K562 (cell line): ENCODE data around the gene SPAG16. TPM values are rescaled to one million over a fixed set of nuclear protein-coding genes. Genes with fewer than 3 reads are reported as not detected.

Experiments
- ATAC-seq: fragments of 200-7000 bp; cut with Tn5 transposase; 3 replicates; pipeline ENCODE4 v1.9.1; 2020; ENCODE audit warnings: moderate library complexity
- Bru-seq: library from RNA; stranded (reverse); fragments of 400-500 nt; gene quantifications from one replicate; lab custom pipeline; 2021; lab: Mats Ljungman, UMichigan
- BruChase-seq, 2 experiments: library from RNA; stranded (reverse); fragments of 400-500 nt; gene quantifications; one replicate each; lab custom pipeline; 2021; lab: Mats Ljungman, UMichigan
- BruUV-seq: library from RNA; stranded (reverse); fragments of 400-500 nt; replicated peaks from 2 replicates; lab custom pipeline; 2021; lab: Mats Ljungman, UMichigan
- CTCF ChIA-PET: fragments of 300-600 bp; formaldehyde crosslinking; extraction: SDS; loops from one replicate; lab custom pipeline; 2021; ENCODE audit warnings: low intra/inter-chr PET ratio; lab: Yijun Ruan, JAX
- POLR2A ChIA-PET: fragments of 300-600, 350-650 bp; sonication (Branson Sonifier 250); formaldehyde crosslinking; extraction: SDS; loops from one replicate; lab custom pipeline; 2021; ENCODE audit warnings: antibody characterized with exemption, inconsistent platforms; lab: Yijun Ruan, JAX
- DNase-seq, 4 experiments: peaks; one replicate each; pipeline versions ENCODE4 v3.0.0 to v3.0.0-alpha.2; 2011 to 2018; ENCODE audit warnings: low spot score in 3 of 4, mixed read lengths in 3 of 4; ENCODE audit errors: extremely low read depth in 1 of 4
- FAIRE-seq: peaks from 2 replicates; lab custom pipeline; 2011; peaks lifted over from hg19 to GRCh38; lab: Jason Lieb, UNC
- H2AFZ ChIP-seq: 2 replicates; pipeline ENCODE4 v1.6.0; 2011; ENCODE audit warnings: low read depth, low read length, control low read depth, inconsistent platforms
- H3K27ac ChIP-seq: fragments of 200-600 bp; 3 replicates; pipeline ENCODE4 v1.8.0; 2011; ENCODE audit warnings: low read depth, mild to moderate bottlenecking, control low read depth, inconsistent platforms, low read length, moderate library complexity, mixed read lengths; ENCODE audit errors: extremely low read depth
- H3K27me3 ChIP-seq, 2 experiments: fragments of 300-600 bp in 1 of 2; 2 replicates in 1 of 2; 3 replicates in 1 of 2; pipeline versions ENCODE4 v1.6.0 to v1.8.0; 2011; ENCODE audit warnings: inconsistent platforms in 2 of 2, low read length in 2 of 2, mild to moderate bottlenecking in 1 of 2, mixed read lengths in 1 of 2, moderate library complexity in 1 of 2; ENCODE audit not compliant: control insufficient read depth in 2 of 2, insufficient read depth in 2 of 2
- H3K36me3 ChIP-seq: fragments of 300-600 bp; 3 replicates; pipeline ENCODE4 v1.8.0; 2011; ENCODE audit warnings: mild to moderate bottlenecking, low read length, inconsistent platforms; ENCODE audit not compliant: control insufficient read depth, insufficient read depth
- H3K4me1 ChIP-seq, 2 experiments: fragments of 200-600 bp in 1 of 2; replicated peaks in 1 of 2; 2 replicates in 1 of 2; 3 replicates in 1 of 2; pipeline versions ENCODE4 v1.5.1 to v1.8.0; 2011; ENCODE audit warnings: inconsistent platforms in 2 of 2, low read length in 2 of 2, mild to moderate bottlenecking in 1 of 2, mixed read lengths in 1 of 2, moderate library complexity in 1 of 2; ENCODE audit not compliant: control insufficient read depth in 2 of 2, insufficient read depth in 2 of 2
- H3K4me2 ChIP-seq: 2 replicates; pipeline ENCODE4 v1.6.1; 2011; ENCODE audit warnings: low read length, control low read depth, inconsistent platforms, mixed read lengths; ENCODE audit not compliant: insufficient read depth
- H3K4me3 ChIP-seq: fragments of 200-600 bp; sonication (generic), shearing (Covaris generic); 2 replicates; pipeline ENCODE4 v1.5.1; 2016; ENCODE audit warnings: control low read depth, inconsistent platforms
- H3K79me2 ChIP-seq: fragments of 200-600 bp; 3 replicates; pipeline ENCODE4 v1.8.0; 2011; ENCODE audit warnings: low read length, inconsistent platforms; ENCODE audit not compliant: control insufficient read depth, insufficient read depth
- H3K9ac ChIP-seq, 2 experiments: 2 replicates each; pipeline versions ENCODE4 v1.6.0 to v1.6.1; 2011; ENCODE audit warnings: low read depth in 2 of 2, low read length in 2 of 2, control low read depth in 1 of 2, inconsistent platforms in 1 of 2, mild to moderate bottlenecking in 1 of 2, mixed read lengths in 1 of 2; ENCODE audit not compliant: insufficient read depth in 1 of 2
- H3K9me1 ChIP-seq: one replicate; pipeline ENCODE4 v1.6.0; 2011; ENCODE audit warnings: inconsistent platforms, mild to moderate bottlenecking, low read length, moderate library complexity; ENCODE audit not compliant: control insufficient read depth, insufficient read depth
- H3K9me3 ChIP-seq: replicated peaks from 2 replicates; pipeline ENCODE4 v1.5.1; 2011; ENCODE audit warnings: low read depth, low read length, inconsistent platforms; ENCODE audit not compliant: control insufficient read depth, insufficient read depth
- H4K20me1 ChIP-seq: replicated peaks from 2 replicates; pipeline ENCODE4 v1.6.1; 2011; ENCODE audit warnings: low read length, inconsistent platforms, mixed read lengths; ENCODE audit not compliant: control insufficient read depth, insufficient read depth
- ATF1 ChIP-seq, 2 experiments: fragments of 450-650 bp in 1 of 2; IDR thresholded peaks; 2 replicates each; pipeline ENCODE4 v1.6.1; 2016; ENCODE audit warnings: missing compliant biosample characterization in 1 of 2, missing genetic modification characterization in 1 of 2
- FOXK2 ChIP-seq, 2 experiments: fragments of 450-650 bp; IDR thresholded peaks in 1 of 2; conservative IDR thresholded peaks in 1 of 2; 2 replicates each; pipeline ENCODE4 v1.6.1; 2016; ENCODE audit warnings: low read depth in 2 of 2, mild to moderate bottlenecking in 1 of 2
- FOXP1 ChIP-seq: sonication (generic); formaldehyde crosslinking; IDR thresholded peaks from 2 replicates; pipeline ENCODE4 v1.8.0; 2022; ENCODE audit warnings: mild to moderate bottlenecking, missing genetic modification reagents
- MTA2 ChIP-seq: fragments of 450-650 bp; IDR thresholded peaks from 2 replicates; pipeline ENCODE4 v1.6.1; 2016; ENCODE audit warnings: low read depth
- TCF3 ChIP-seq: sonication (generic); formaldehyde crosslinking; IDR thresholded peaks from 2 replicates; pipeline ENCODE4 v1.4.0; 2020; ENCODE audit warnings: mild to moderate bottlenecking, missing genetic modification reagents
- TGIF2 ChIP-seq: sonication (generic); formaldehyde crosslinking; IDR thresholded peaks from 2 replicates; pipeline ENCODE4 v1.8.1; 2022; ENCODE audit warnings: mild to moderate bottlenecking, missing genetic modification reagents, moderate library complexity
- ZNF239 ChIP-seq: fragments of 250-450 bp; sonication (Bioruptor Pico); IDR thresholded peaks from 2 replicates; pipeline ENCODE4 v1.4.0; 2020; ENCODE audit warnings: mild to moderate bottlenecking
- ZNF589 ChIP-seq: fragments of 200-800 bp; sonication (Bioruptor generic); IDR thresholded peaks from 2 replicates; pipeline ENCODE4 v1.6.1; 2016; ENCODE audit warnings: low read depth, missing genetic modification characterization, missing compliant biosample characterization
- ZNF830 ChIP-seq: fragments of 250-450 bp; sonication (Bioruptor Pico); IDR thresholded peaks from 2 replicates; pipeline ENCODE4 v1.5.0; 2021; ENCODE audit warnings: mild to moderate bottlenecking
- WGBS: fragments of 100-300 bp; shearing (Covaris generic); methylation state at CpG from one replicate; pipeline ENCODE4 v1.1.6; 2016; ENCODE audit warnings: low coverage, mixed read lengths; ENCODE audit not compliant: insufficient coverage; ENCODE audit errors: missing lambda C conversion rate; 5-methylcytosine and 5-hydroxymethylcytosine counted together
- in situ Hi-C: fragments of 300-500 bp; cut with MboI; formaldehyde crosslinking; loops from 4 replicates; pipeline ENCODE4 v1.15.0; 2018; ENCODE audit warnings: inconsistent platforms, mixed read lengths
- intact Hi-C: fragments of 100-400 bp; cut with micrococcal nuclease; formaldehyde crosslinking; loops from 2 replicates; pipeline ENCODE4 v1.14.2; 2022
- long read RNA-seq, 3 experiments: library from polyadenylated mRNA in 2 of 3; library from RNA in 1 of 3; unstranded in 2 of 3; stranded (forward) in 1 of 3; transcript quantifications; one replicate each; pipeline ENCODE4 v2.0.0, GENCODE V29; 2019 to 2022
- polyA minus RNA-seq, 3 experiments: library from RNA; depleted of rRNA, polyadenylated mRNA; stranded (reverse); fragments of >200 nt; gene quantifications; 2 replicates each; pipeline ENCODE4 v1.2.3, GENCODE V29; 2011
- polyA plus RNA-seq, 8 experiments: library from polyadenylated mRNA; depleted of rRNA in 4 of 8; stranded (reverse) in 5 of 8; unstranded in 3 of 8; fragments of >200 nt; fragmentation: Nextera tagmentation in 2 of 8; fragmentation: Illumina TruSeq in 1 of 8; extraction: Ambion mirVana in 2 of 8; extraction: Trizol in 1 of 8; gene quantifications; 2 replicates each; pipeline versions ENCODE4 v1.2.1 to v1.2.3, GENCODE V29; 2011 to 2014; ENCODE audit warnings: inconsistent platforms in 1 of 8, missing spikeins in 1 of 8
- total RNA-seq, 7 experiments: library from RNA; depleted of rRNA in 6 of 7; stranded (reverse); fragments of >200 nt in 6 of 7; fragmentation: Illumina TruSeq in 2 of 7; extraction: Trizol in 2 of 7; gene quantifications; 2 replicates each; pipeline versions ENCODE4 v1.2.1 to v1.2.3, GENCODE V29; 2011 to 2021; ENCODE audit warnings: low replicate concordance in 1 of 7
- TF ChIP-seq, protein P1 (sequence below), 2 experiments: fragments of 150-350 bp in 1 of 2; IDR thresholded peaks; 2 replicates each; pipeline ENCODE4 v1.6.1; 2012 to 2016; ENCODE audit warnings: low read depth in 2 of 2, low read length in 2 of 2, mild to moderate bottlenecking in 1 of 2, moderate library complexity in 1 of 2
- TF ChIP-seq, protein P2 (sequence below): fragments of 250-450 bp; sonication (Bioruptor Pico); IDR thresholded peaks from 2 replicates; pipeline ENCODE4 v1.6.1; 2021; ENCODE audit warnings: mild to moderate bottlenecking

Gene SPAG16
- 0.44 and 1.4 TPM in 2 replicates for total RNA-seq (2011; cell fraction: chromatin; rRNA removed; ENCODE audit: low replicate concordance)
- total RNA-seq (2011; cell fraction: nucleolus; rRNA removed): 0.13 and 0.17 TPM in 2 replicates
- 0.29 and 0.53 TPM in 2 replicates for total RNA-seq (2011; cell fraction: nucleoplasm; rRNA removed)
- total RNA-seq (2014; rRNA removed): 2.9 and 4.0 TPM in 2 replicates
- total RNA-seq (2014; rRNA removed; fragmentation: Illumina TruSeq; extraction: Trizol): 4.3 and 4.4 TPM in 2 replicates
- total RNA-seq (2015; rRNA removed; fragmentation: Illumina TruSeq; extraction: Trizol): 3.5 and 4.0 TPM in 2 replicates
- total RNA-seq (2021): 2.4 and 2.6 TPM in 2 replicates
- polyA plus RNA-seq (2011; rRNA removed): 0.15 and 0.98 TPM in 2 replicates
- 0.54 TPM in 1 of 2 replicates, not detected in the other for polyA plus RNA-seq (2011; cell fraction: cytosol; rRNA removed)
- polyA plus RNA-seq (2011; cell fraction: nucleus; rRNA removed): 0.23 TPM in 1 of 2 replicates, not detected in the other
- 3.8 and 5.0 TPM in 2 replicates for polyA plus RNA-seq (2012)
- 3.6 and 4.4 TPM in 2 replicates for polyA plus RNA-seq (2014; fragmentation: Illumina TruSeq; extraction: Trizol)
- 1 to 10 TPM; 1.9 to 2.1 TPM for polyA plus RNA-seq (2014; fragmentation: Nextera tagmentation; extraction: Ambion mirVana)
- 5.0 and 5.9 TPM in 2 replicates for polyA plus RNA-seq (2014; rRNA removed)
- 0.39 TPM in 1 of 2 replicates, not detected in the other for polyA minus RNA-seq (2011; rRNA and poly(A)+ RNA removed)
- not detected in 2 replicates for polyA minus RNA-seq (2011; cell fraction: cytosol; rRNA and poly(A)+ RNA removed)
- polyA minus RNA-seq (2011; cell fraction: nucleus; rRNA and poly(A)+ RNA removed): 0.40 TPM in 1 of 2 replicates, not detected in the other
- percentile 17 among the genes with signal in this experiment for Bru-seq, nascent RNA
- percentile 18 among the genes with signal in this experiment for BruChase-seq, experiment 1, labeled RNA remaining after a 2-hour chase
- BruChase-seq, experiment 2, labeled RNA remaining after a 6-hour chase: percentile 19 among the genes with signal in this experiment
- long read RNA-seq, experiment 1, partial matches to known transcripts: 1 of 7 reads
- long read RNA-seq, experiment 1, other reads (novel, unspliced or antisense): 2 of 7 reads
- long read RNA-seq, experiment 2, partial matches to known transcripts: 0 of 5 reads
- long read RNA-seq, experiment 2, other reads (novel, unspliced or antisense): 3 of 5 reads
- long read RNA-seq, experiment 3, transcript SPAG16-207 (5 exons, 1,250 nt): major isoform, 5 of 6 reads
- long read RNA-seq, experiment 3, partial matches to known transcripts: 1 of 6 reads
- long read RNA-seq, experiment 3, other reads (novel, unspliced or antisense): 0 of 6 reads

DNA sequence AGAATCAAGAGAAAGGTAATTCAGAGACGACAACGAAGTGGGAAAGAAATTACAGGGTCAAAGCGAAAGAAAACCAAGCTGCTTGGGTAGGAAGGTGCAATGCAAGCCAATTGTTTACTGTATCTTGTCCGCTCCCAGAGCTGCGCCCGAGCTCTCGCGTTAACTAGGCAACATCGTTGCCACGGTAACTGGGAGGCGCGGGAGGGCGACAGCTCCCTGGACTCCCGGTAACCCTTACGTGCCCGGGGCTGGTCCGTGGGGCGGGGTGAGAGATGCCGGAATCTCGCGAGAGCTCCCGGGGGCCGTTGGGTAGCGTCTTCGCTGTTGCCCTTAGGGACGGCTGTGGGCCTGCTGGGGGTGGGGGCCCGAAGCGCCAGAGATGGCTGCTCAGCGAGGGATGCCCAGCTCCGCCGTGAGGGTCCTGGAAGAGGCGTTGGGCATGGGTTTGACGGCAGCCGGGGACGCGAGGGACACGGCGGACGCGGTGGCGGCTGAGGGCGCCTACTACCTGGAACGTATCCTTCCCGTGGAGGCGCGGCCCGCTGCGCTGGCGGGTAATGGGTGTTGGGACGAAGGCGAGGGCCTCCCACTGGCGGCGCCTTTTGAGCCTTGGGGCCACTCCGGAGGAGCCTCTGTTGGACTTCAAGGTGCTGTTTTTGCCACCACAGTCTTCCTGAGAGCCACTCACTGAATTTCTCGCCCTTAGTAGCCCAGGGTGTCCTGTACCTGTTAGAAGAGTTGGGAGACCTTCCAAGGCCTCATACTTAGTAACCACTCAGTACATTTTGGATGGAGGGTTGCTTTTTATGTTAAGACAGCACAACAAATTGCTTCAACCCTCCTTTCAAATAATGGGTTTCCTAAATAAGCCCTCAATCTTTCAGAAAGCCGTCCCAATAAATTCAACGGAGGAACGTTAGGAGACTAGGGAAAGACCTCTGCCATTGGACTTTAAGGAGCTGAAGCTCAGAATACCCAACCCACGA is at the start of gene SPAG16:
Gene SPAG16 (plus strand): TSS at position 360 of the 986 bp plus-strand sequence.
- peak; percentile 56 for FAIRE-seq
- Histone ChIP-seq H3K36me3 (no peaks in the 10 kb centered on the region), H3K79me2 (no peaks in the 10 kb centered on the region), H3K4me2 (peak within 1 kb of the TSS; percentile 66; the same call in 1 of the 2 replicates), H3K4me3 (peak within 1 kb of the TSS; percentile 53), H4K20me1 (no peaks in the 10 kb centered on the region), H3K27ac (no peak within 1 kb of the TSS; the same call in 2 of the 3 replicates), H3K9ac (peak within 1 kb of the TSS; percentile 54 to 85), H3K9me3 (no peaks in the 10 kb centered on the region), H3K27me3 (no peaks in the 10 kb centered on the region), H2AFZ (peak within 1 kb of the TSS; percentile 83), H3K4me1 (peaks cover 0 to 4% of the 10 kb centered on the region in 2 experiments; a peak in 1 of 5 replicates), H3K9me1 (no peaks in the 10 kb centered on the region)
- POLR2A ChIA-PET: interaction anchor here (0.5 to 0.7 kb wide), 2 partner anchors 33 to 37 kb away, joined by 3 read pairs; no protein-coding TSS in a partner anchor
- TSS peak; percentile 59 for BruUV-seq
- intact Hi-C loops (no loop called here), in situ Hi-C loops (no loop called here)
- CTCF ChIA-PET: no interaction called here
- 3% methylated on average over 37 of the region's 59 CpGs for WGBS
- peak; percentile 100 for ATAC-seq
- peak; percentile 64 to 87 (median 71) for DNase-seq
- TF ChIP-seq, protein P1, sequence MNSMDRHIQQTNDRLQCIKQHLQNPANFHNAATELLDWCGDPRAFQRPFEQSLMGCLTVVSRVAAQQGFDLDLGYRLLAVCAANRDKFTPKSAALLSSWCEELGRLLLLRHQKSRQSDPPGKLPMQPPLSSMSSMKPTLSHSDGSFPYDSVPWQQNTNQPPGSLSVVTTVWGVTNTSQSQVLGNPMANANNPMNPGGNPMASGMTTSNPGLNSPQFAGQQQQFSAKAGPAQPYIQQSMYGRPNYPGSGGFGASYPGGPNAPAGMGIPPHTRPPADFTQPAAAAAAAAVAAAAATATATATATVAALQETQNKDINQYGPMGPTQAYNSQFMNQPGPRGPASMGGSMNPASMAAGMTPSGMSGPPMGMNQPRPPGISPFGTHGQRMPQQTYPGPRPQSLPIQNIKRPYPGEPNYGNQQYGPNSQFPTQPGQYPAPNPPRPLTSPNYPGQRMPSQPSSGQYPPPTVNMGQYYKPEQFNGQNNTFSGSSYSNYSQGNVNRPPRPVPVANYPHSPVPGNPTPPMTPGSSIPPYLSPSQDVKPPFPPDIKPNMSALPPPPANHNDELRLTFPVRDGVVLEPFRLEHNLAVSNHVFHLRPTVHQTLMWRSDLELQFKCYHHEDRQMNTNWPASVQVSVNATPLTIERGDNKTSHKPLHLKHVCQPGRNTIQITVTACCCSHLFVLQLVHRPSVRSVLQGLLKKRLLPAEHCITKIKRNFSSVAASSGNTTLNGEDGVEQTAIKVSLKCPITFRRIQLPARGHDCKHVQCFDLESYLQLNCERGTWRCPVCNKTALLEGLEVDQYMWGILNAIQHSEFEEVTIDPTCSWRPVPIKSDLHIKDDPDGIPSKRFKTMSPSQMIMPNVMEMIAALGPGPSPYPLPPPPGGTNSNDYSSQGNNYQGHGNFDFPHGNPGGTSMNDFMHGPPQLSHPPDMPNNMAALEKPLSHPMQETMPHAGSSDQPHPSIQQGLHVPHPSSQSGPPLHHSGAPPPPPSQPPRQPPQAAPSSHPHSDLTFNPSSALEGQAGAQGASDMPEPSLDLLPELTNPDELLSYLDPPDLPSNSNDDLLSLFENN (IDR thresholded peaks at IDR 0.05; ENCODE audit: low read depth in 2 of 2, low read length in 2 of 2): no peak
- TF ChIP-seq FOXP1 (CRISPR knock-in tag) (no peak), ATF1 (CRISPR knock-in tag; IDR thresholded peaks at IDR 0.05) (no peak), ATF1 (tag; IDR thresholded peaks at IDR 0.05) (peak; percentile 39), ZNF830 (CRISPR knock-in tag) (no peak), FOXK2 (conservative IDR thresholded peaks at IDR 0.05 in 1 of 2, IDR thresholded peaks at IDR 0.05 in 1 of 2; ENCODE audit: low read depth in 2 of 2) (no peak), ZNF589 (CRISPR knock-in tag) (no peak), ZNF239 (CRISPR knock-in tag) (no peak), TCF3 (CRISPR knock-in tag) (no peak), TGIF2 (CRISPR knock-in tag) (no peak), MTA2 (no peak)
- TF ChIP-seq, protein P2, sequence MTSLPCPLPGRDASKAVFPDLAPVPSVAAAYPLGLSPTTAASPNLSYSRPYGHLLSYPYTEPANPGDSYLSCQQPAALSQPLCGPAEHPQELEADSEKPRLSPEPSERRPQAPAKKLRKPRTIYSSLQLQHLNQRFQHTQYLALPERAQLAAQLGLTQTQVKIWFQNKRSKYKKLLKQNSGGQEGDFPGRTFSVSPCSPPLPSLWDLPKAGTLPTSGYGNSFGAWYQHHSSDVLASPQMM (CRISPR knock-in tag): no peak
